Stimulated activated CD8-positive, alpha-beta memory T cell treated with anti-CD3 and anti-CD28 coated beads, Interleukin-4, amount 100 ng/mL, for 4 hours (primary cell): ENCODE data around the gene IL19.

Experiments used
- DNase-seq, 2 donors: peaks; one replicate each; pipeline ENCODE4 v3.0.0-alpha.2; 2020; ENCODE audit warnings: low read depth in 2 of 2, low spot score in 1 of 2

IL19 gene

GRCh38 chr1:206797534-206798383, 27.2 kb downstream of the IL19 start:
- DNase-seq, result no peak

GRCh38 chr1:206798384-206798996, 27.9 kb downstream of the IL19 start:
- DNase-seq, result no peak

- DNase-seq, result no peak
These were observed 28.7 kb downstream of the IL19 start for GRCh38 chr1:206799311-206799710.

GRCh38 chr1:206800411-206800810, 29.8 kb downstream of the IL19 start:
- no peak for DNase-seq

GRCh38 chr1:206800891-206801290, 30.3 kb downstream of the IL19 start:
- no peak for DNase-seq

- no peak for DNase-seq
These were observed 30.9 kb downstream of the IL19 start for GRCh38 chr1:206801467-206801866.

GRCh38 chr1:206802401-206802800, 31.8 kb downstream of the IL19 start:
- DNase-seq, result no peak

- DNase-seq, result peak; percentile 40 to 47
These were observed 32.7 kb downstream of the IL19 start for GRCh38 chr1:206803221-206803730.

- no peak for DNase-seq
These were observed 33.7 kb downstream of the IL19 start for GRCh38 chr1:206804156-206804737.

- no peak for DNase-seq
These were observed 34.8 kb downstream of the IL19 start for GRCh38 chr1:206805357-206805756.

GRCh38 chr1:206808615-206809014, 38.0 kb downstream of the IL19 start:
- DNase-seq, result no peak

GRCh38 chr1:206809504-206810084, 39.0 kb downstream of the IL19 start:
- DNase-seq, result no peak

- DNase-seq, result no peak
These were observed 41.9 kb downstream of the IL19 start for GRCh38 chr1:206812471-206812870.

- no peak for DNase-seq
These were observed 44.3 kb downstream of the IL19 start for GRCh38 chr1:206814716-206815341.

- DNase-seq, result no peak
These were observed 46.1 kb downstream of the IL19 start for GRCh38 chr1:206816390-206817287.

GRCh38 chr1:206821493-206821892, 50.9 kb downstream of the IL19 start:
- no peak for DNase-seq

- DNase-seq, result no peak
These were observed 53.2 kb downstream of the IL19 start for GRCh38 chr1:206823727-206824126.

GRCh38 chr1:206824331-206824730, 53.8 kb downstream of the IL19 start:
- no peak for DNase-seq

GRCh38 chr1:206826394-206826793, 55.8 kb downstream of the IL19 start:
- DNase-seq, result no peak

- DNase-seq, result no peak
These were observed 57.5 kb downstream of the IL19 start for GRCh38 chr1:206828061-206828460.
